Hepatic stellate cell (primary cell): Measurements from ENCODE around the gene GLRA2.
"Not testable (repeated sequence)": the region's sequence is repeated elsewhere in the genome, so short reads cannot be mapped to it uniquely, and the experiment has no call there.

Experiments used
- DNase-seq: peaks from one replicate; pipeline ENCODE4 v3.0.0; 2011; ENCODE audit warnings: low spot score

GLRA2 gene

GRCh38 chrX:14591976-14592375 is 62.6 kb downstream of the GLRA2 start:
- DNase-seq: peak; percentile 7

- DNase-seq: no peak
These were observed 65.2 kb downstream of the GLRA2 start for GRCh38 chrX:14594521-14594920.

- DNase-seq: no peak
These were observed 69.0 kb downstream of the GLRA2 start for GRCh38 chrX:14598330-14598729.

GRCh38 chrX:14607446-14607985 is 78.2 kb downstream of the GLRA2 start:
- no peak for DNase-seq

- DNase-seq: not testable (repeated sequence)
These were observed 83.1 kb downstream of the GLRA2 start for GRCh38 chrX:14612450-14612849.

GRCh38 chrX:14616301-14616700 is 87.0 kb downstream of the GLRA2 start:
- no peak for DNase-seq

- DNase-seq: peak; percentile 2
These were observed 87.5 kb downstream of the GLRA2 start for GRCh38 chrX:14616836-14617235.

- DNase-seq: no peak
These were observed 89.0 kb downstream of the GLRA2 start for GRCh38 chrX:14618177-14618965.

DNA sequence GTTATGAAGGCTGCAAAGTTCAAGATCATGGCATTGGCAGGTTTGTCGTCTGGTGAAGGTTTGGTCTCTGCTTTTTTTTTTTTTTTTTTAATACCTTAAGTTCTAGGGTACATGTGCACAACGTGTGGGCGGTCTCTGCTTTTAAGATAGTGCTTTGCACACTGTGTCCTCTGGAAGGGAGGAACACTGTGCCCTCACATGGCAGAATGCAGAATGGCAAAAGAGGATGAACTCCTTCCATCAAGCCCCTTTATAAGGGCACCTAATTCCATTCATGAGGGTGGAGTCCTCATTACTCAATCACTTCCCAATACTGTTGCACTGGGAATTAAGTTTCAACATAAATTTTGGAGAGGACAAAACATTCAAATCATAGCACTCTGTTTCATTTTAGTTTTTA is 101.4 kb downstream of the GLRA2 start:
- DNase-seq: no peak

DNA sequence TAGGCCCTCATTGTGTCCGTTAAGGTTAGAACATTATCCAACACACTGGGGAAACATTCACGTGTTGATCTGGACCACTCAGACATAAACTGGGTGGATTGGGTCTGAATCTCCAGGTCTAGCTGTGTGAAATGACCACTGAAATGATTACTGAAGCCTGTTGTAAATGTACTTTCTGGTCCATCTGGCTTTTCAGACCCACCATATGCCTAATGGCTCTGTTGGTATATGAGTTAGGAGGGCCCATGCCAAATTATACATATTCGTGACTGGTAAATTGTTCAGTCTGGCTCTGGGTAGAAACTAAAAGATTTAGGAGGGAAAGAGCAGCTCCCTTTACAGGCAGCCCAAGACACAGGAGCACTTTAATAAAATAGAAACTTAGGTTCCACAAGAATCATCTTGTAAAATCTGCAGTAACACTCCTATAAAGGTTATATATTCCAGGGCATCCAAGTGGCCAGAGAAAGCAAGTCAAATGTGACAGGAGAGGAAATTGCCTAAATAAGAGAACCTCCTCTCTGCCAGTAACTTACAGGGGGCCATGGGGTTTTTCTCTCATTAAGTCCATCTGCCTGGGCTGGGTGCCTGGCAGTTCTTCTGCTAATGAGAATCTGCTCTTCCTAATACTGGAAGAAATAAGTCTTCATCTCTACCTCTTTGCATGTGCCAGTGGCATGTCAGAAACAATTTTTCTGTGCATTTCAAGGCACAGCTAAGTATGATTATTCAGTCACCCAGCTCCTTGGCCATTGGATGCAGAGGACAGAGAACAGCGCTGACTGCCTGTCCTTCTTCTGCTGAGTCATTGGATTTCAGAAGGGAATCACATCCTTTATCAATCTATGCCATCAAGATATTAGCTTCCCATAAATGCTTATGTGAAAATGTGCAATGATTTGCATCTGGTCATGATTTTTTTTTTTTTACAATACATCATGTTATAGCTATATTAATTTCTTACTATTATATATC is 112.6 kb downstream of the GLRA2 start:
- DNase-seq: no peak

DNA sequence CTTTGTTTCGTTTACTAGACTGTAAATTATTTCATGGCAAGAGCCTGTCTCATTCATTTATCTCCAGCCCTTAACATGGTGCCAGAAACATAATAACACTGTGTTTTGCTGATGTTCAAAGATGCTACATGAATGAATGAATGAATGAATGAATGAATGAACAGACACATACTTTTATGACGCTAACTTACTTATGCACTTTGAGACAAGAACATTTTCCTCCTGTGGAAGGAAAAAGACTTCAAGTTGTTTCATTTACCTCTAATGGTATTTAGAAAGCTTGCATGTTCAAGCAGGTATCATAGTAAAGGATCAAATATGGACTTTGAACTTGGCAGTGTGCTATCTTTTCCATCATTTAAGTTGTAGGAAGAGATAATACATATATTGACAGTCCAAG is 131.6 kb downstream of the GLRA2 start:
- DNase-seq: no peak

GRCh38 chrX:14670819-14671218 is 141.5 kb downstream of the GLRA2 start:
- no peak for DNase-seq

DNA sequence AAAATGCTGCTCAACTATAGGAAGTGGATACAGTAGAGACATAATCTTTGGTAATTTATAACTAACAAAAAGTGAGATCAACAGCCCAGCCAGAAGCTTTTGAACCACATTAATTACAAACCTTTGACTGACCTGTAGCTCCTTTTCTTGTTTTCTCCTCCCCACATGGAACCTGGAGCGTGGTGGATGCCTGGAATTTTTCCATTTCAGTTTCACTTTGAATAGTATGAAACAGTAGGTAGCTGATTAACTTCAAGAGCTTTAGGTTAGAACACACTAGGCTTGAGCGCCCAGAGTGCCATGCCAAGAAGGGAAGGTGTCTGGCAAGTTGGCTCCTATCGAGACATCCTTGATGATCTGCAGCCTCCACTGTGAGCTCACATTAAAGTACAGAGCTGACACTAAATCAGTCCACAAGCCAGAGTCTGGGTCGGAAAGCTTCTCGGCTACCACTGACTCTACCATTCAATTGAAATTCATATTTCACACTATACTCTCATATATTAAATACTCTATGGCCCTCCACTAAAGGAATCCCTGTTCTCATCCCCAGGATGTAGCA is 143.4 kb downstream of the GLRA2 start:
- DNase-seq: no peak

GRCh38 chrX:14673236-14673635 is 143.9 kb downstream of the GLRA2 start:
- DNase-seq: no peak

DNA sequence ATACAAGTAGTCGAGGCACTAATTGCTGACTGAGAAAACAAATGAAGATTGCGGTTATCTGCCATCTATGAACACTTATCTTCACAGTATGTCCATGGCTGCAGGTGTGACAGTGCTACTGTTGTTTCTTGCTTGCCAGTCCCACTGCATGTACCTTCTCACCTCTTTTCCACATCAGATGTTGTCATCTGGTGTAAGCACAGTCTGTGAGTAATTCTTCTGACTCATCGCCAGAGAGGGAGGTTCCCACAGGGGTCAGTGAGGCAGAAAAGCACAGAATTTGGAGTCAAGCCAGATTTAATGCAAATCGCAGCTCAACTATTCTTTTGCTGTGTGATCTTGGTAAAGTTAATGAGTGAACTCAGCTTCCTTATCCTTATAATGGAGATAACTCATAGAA is 144.4 kb downstream of the GLRA2 start:
- peak; percentile 24 for DNase-seq

GRCh38 chrX:14675500-14675899 is 146.2 kb downstream of the GLRA2 start:
- no peak for DNase-seq

DNA sequence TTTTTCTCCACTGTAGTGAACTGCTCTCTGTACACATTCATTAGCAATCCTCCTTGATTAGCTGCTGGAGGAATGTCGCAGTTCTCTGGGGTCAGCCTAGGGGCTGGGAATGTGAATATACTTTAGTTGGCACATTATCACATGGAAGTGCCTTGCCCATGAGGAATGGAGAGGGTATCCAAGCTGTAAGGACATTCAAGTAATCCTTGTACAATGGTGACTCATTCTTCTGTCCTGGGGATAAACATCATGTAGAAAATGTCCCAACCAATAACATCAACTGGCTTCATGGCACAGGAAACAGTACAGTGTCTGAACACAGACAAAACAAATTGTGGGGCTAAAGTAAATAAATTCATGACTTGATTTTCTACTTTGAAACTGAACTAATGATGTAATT is 147.1 kb downstream of the GLRA2 start:
- no peak for DNase-seq

DNA sequence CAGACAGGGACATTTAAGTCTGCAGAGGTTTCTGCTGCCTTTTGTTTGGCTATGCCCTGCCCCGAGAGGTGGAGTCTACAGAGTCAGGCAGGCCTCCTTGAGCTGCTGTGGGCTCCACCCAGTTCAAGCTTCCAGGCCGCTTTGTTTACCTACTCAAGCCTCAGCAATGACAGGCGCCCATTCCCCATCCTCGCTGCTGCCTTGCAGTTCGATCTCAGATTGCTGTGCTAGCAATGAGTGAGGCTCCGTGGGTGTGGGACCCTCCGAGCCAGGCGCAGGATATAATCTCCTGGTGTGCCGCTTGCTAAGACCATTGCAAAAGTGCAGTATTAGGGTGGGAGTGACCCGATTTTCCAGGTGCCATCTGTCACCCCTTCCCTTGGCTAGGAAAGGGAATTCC is 159.0 kb downstream of the GLRA2 start:
- DNase-seq: not testable (repeated sequence)

- DNase-seq: no peak
These were observed 161.2 kb downstream of the GLRA2 start for GRCh38 chrX:14690553-14690952.

DNA sequence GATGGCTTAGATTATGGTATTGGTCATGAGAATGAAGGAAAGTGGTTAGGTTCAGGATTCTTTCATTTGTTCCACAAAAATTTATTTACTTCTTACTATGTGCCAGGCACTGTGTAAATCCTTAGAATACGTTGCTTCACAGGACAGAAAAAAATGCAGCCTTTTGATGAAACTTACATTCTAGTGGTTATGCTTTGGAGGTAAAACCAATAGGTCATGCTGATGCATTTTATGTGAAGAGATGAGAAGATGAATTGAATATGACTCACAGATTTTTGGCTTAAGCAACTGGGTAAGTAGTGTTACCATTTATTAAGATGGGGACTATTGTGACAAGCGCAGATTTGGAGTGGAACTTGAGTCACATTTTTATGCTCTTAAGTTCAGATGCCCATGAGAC is 165.3 kb downstream of the GLRA2 start:
- no peak for DNase-seq

DNA sequence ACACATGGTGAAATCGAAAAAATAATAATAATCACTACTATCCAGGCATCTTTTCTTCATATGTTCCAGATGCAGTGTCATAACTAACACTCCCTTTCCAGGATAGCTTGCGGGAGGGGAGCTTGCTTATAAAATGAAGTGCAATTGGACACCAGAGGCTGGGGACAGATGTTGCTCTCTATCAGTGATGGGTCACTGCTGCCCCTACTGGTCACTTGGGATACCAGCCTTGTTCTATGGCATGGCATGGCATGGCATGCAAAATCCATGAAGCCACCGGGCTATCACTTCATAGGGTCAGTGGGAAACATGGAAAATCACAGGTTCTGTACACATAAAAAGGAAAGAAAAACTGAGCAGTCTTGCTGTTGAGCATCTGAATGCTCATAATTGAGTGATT is 168.1 kb downstream of the GLRA2 start:
- peak; percentile 9 for DNase-seq

DNA sequence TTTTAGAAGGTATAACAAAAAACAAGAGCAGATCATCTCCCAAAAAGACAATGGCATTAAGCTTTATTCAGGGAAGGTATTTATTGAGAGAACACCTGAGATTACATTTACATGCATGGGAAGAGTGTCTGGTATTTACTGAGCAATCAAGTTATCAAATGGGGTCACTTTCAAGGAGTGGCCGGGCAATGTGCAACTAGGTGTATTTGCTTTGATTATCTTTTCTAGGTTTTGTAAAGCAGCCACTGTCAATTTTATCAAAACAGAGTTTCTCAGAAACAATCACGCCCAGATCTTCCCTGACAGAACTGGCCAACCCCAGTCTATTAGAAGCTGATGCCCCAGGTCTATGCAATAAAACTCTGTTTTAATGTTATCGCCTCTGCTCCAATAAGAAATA is 169.5 kb downstream of the GLRA2 start:
- no peak for DNase-seq

DNA sequence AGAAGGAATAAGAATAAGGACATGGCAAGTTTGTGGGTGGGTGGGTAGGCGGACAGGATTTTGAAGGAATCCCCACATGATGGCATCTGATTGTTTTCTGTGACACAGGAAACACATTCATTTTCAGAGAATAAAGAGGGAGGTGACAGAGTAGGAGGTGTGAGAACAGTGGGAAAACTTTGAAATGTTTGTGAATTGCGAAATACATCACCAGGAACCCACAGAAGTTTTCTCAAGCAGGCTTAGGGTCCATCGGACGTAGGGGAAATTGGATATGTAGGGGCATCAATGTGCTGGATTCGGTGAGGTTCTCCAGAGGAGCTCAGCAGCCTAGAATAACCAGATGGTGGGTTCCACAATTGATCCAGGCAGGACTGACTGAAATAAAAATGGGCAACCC is 171.6 kb downstream of the GLRA2 start:
- DNase-seq: no peak
